Transverse colon (tissue), 4 donors: ENCODE data around the gene MCC. TPM values are rescaled to one million over a fixed set of nuclear protein-coding genes. Genes with fewer than 3 reads are reported as not detected.

Experiments used
- DNase-seq: peaks from one replicate; pipeline ENCODE4 v3.0.0-alpha.2; 2019
- H3K27ac ChIP-seq, 4 donors: fragments of 200-600 bp; sonication (generic); 2 replicates each; pipeline ENCODE4 v1.5.1; 2016 to 2018; ENCODE audit warnings: inconsistent platforms in 4 of 4
- H3K27me3 ChIP-seq: fragments of 200-600 bp; sonication (generic); 2 replicates; pipeline ENCODE4 v1.5.1; 2017; ENCODE audit warnings: inconsistent platforms
- H3K36me3 ChIP-seq, 4 donors: fragments of 200-600 bp; sonication (generic); 2 replicates each; pipeline ENCODE4 v1.5.1; 2017 to 2019; ENCODE audit warnings: inconsistent platforms in 4 of 4
- H3K4me1 ChIP-seq, 4 donors: fragments of 200-600 bp; sonication (generic); 2 replicates each; pipeline ENCODE4 v1.5.1; 2017 to 2020; ENCODE audit warnings: inconsistent platforms in 4 of 4
- H3K4me3 ChIP-seq, 4 donors: fragments of 200-600 bp; sonication (generic); 1 replicate in 1 of 4; 2 replicates in 3 of 4; pipeline versions ENCODE4 v1.5.1 to v1.6.1; 2017 to 2019; ENCODE audit warnings: inconsistent platforms in 4 of 4
- H3K9me3 ChIP-seq, 2 donors: fragments of 200-600 bp; sonication (generic); 2 replicates each; pipeline ENCODE4 v1.5.1; 2017 to 2019; ENCODE audit warnings: inconsistent platforms in 2 of 2
- CTCF ChIP-seq, 5 experiments: fragments of 200-600 bp in 3 of 5; fragments of 450-650 bp in 2 of 5; sonication (generic) in 3 of 5; IDR thresholded peaks; 1 replicate in 2 of 5; 2 replicates in 3 of 5; pipeline ENCODE4 v1.5.1; 2016 to 2017; ENCODE audit warnings: antibody characterized with exemption in 5 of 5, inconsistent platforms in 3 of 5, mild to moderate bottlenecking in 2 of 5, moderate library complexity in 1 of 5
- EP300 ChIP-seq: sonication (generic); formaldehyde crosslinking; IDR thresholded peaks from one replicate; pipeline ENCODE4 v1.6.1; 2017; ENCODE audit warnings: antibody characterized with exemption, low read depth
- POLR2A ChIP-seq: fragments of 450-650 bp; IDR thresholded peaks from one replicate; pipeline ENCODE4 v1.6.1; 2016; ENCODE audit warnings: antibody characterized with exemption, mild to moderate bottlenecking, moderate library complexity
- POLR2AphosphoS5 ChIP-seq, 3 donors: sonication (generic); formaldehyde crosslinking; IDR thresholded peaks; one replicate each; pipeline ENCODE4 v1.6.1; 2016; ENCODE audit warnings: antibody characterized with exemption in 3 of 3
- WGBS, 2 donors: methylation state at CpG; one replicate each; pipeline ENCODE4 v1.1.5; 2018; ENCODE audit warnings: low coverage in 1 of 2; 5-methylcytosine and 5-hydroxymethylcytosine counted together
- in situ Hi-C, 4 donors: fragments of 200-750 bp; cut with MboI; loops; one replicate each; pipeline versions ENCODE4 v1.15.0 to v1.15.1; 2017; ENCODE audit warnings: low sequenced_read_pairs in 3 of 4, low pct_ligation_motif_present in 1 of 4, low pct_unique_long_range_greater_than_20kb in 1 of 4
- intact Hi-C: fragments of 100-400 bp; cut with DNase I; formaldehyde crosslinking; loops from one replicate; pipeline ENCODE4 v1.15.1; 2023; ENCODE audit warnings: low total_unique reads
- total RNA-seq, 4 donors: library from RNA; depleted of rRNA; stranded (reverse); fragments of >200 nt; gene quantifications; one replicate each; pipeline ENCODE4 v1.1.0, GENCODE V29; 2016

Gene MCC
- total RNA-seq, 4 donors from 2014 or later: 2.6 to 28.4 (median 16.4) TPM

- no peak for TF ChIP-seq CTCF (IDR thresholded peaks at IDR 0.05)
- no peak for TF ChIP-seq EP300
- TF ChIP-seq POLR2AphosphoS5 (IDR thresholded peaks at IDR 0.05): no peak
- no peak for TF ChIP-seq POLR2A
- WGBS, 2 donors: 83 to 92% methylated on average over 4 to 9 of the region's 9 CpGs
- Histone ChIP-seq H3K9me3 (no peaks in the 10 kb centered on the region), H3K4me3 (no peak overlapping the region), H3K27me3 (no peaks in the 10 kb centered on the region), H3K27ac (peak overlapping the region in 1 of 4 donors; percentile 66), H3K4me1 (peaks cover 0 to 8% (median 0%) of the 10 kb centered on the region in 4 donors), H3K36me3 (no peaks in the 10 kb centered on the region)
- no peak for DNase-seq
- in situ Hi-C loops (no loop called here), intact Hi-C loops (no loop called here)
These were observed 243.3 kb downstream of the MCC start for GRCh38 chr5:113244966-113245365.

- Histone ChIP-seq H3K27ac (no peak overlapping the region), H3K4me3 (no peak overlapping the region), H3K36me3 (no peaks in the 10 kb centered on the region), H3K4me1 (peaks cover 0 to 4% (median 0%) of the 10 kb centered on the region in 4 donors), H3K9me3 (no peaks in the 10 kb centered on the region), H3K27me3 (no peaks in the 10 kb centered on the region)
- intact Hi-C loops: no loop called here
- TF ChIP-seq CTCF (IDR thresholded peaks at IDR 0.05) (no peak), EP300 (no peak), POLR2A (no peak), POLR2AphosphoS5 (IDR thresholded peaks at IDR 0.05) (no peak)
- WGBS, 2 donors: 81 to 100% methylated on average over 1 to 2 of the region's 2 CpGs
- no peak for DNase-seq
- in situ Hi-C loops: no loop called here
These were observed 244.9 kb downstream of the MCC start for GRCh38 chr5:113243349-113243664.

DNA sequence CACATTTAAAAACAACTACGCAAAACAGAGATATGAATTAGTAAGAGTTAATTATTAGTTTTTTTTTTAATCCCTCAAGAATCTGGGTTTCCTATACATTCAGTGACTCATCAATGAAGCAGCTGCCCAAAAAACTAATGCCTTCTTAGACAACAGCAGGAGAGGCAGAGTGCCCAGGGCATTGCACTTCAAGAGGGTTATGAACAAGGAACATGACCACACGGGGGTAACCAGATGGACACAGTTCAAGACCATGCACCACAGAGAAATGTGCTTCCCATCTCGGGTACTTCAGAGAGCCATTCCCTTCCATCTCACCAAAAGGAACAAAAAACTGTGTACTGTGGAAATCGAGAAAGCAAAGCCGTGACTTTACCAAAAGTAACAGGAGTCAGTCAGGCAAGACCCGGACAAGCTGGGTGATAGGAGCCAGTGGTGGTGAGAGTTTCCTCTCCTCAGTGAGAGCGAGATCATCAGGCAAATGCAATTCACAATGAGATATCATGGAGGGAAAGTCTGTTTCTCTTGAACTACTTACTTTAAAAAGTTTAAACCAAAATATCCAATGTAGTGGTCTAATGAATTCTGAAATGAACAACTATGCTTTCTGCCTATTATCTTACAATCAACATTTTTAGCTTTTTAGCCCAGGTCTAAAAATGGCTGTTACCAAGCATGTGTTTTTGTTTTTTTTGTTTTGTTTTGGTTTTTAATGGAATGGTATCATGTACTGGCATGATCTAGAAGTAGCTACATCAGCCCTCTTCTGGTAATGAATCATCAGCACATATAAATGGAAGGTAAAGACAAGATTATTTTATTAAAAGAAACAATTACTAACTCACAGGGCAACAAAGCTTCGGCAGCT is 245.5 kb downstream of the MCC start:
- DNase-seq: no peak
- TF ChIP-seq POLR2AphosphoS5 (IDR thresholded peaks at IDR 0.05) (no peak), CTCF (IDR thresholded peaks at IDR 0.05) (no peak), POLR2A (no peak), EP300 (no peak)
- no peak overlapping the region for H3K4me3 ChIP-seq
- peaks cover 0 to 4% (median 0%) of the 10 kb centered on the region in 4 donors for H3K4me1 ChIP-seq
- in situ Hi-C loops (no loop called here), intact Hi-C loops (no loop called here)
- WGBS, 2 donors: 89% methylated on average over 8 of the region's 8 CpGs
- H3K9me3 ChIP-seq: no peaks in the 10 kb centered on the region
- no peaks in the 10 kb centered on the region for H3K36me3 ChIP-seq
- H3K27me3 ChIP-seq: no peaks in the 10 kb centered on the region
- no peak overlapping the region for H3K27ac ChIP-seq

- no peaks in the 10 kb centered on the region for H3K9me3 ChIP-seq
- H3K36me3 ChIP-seq: no peaks in the 10 kb centered on the region
- H3K4me3 ChIP-seq: no peak overlapping the region
- intact Hi-C loops (no loop called here), in situ Hi-C loops (no loop called here)
- DNase-seq: no peak
- no peak overlapping the region for H3K27ac ChIP-seq
- H3K27me3 ChIP-seq: no peaks in the 10 kb centered on the region
- 87 to 92% methylated on average over 3 of the region's 3 CpGs for WGBS, 2 donors
- TF ChIP-seq POLR2A (no peak), EP300 (no peak), CTCF (IDR thresholded peaks at IDR 0.05) (no peak), POLR2AphosphoS5 (IDR thresholded peaks at IDR 0.05) (no peak)
- no peaks in the 10 kb centered on the region for H3K4me1 ChIP-seq
These were observed 247.1 kb downstream of the MCC start for GRCh38 chr5:113240951-113241726.
